D721Med (cell line): ENCODE data around the gene RSPH6A.

ENCODE experiments used
- DNase-seq: peaks from one replicate; pipeline ENCODE4 v3.0.0; 2011; ENCODE audit warnings: low spot score; ENCODE audit not compliant: insufficient read length
- FAIRE-seq: peaks from 2 replicates; lab custom pipeline; 2011; peaks lifted over from hg19 to GRCh38; lab: Jason Lieb, UNC
- CTCF ChIP-seq: IDR thresholded peaks from 2 replicates; pipeline ENCODE4 v1.5.1; 2012; ENCODE audit warnings: mild to moderate bottlenecking, control low read depth; ENCODE audit not compliant: insufficient read depth; ENCODE audit errors: missing control alignments

Gene RSPH6A

GRCh38 chr19:45860359-45861259, 45.5 kb upstream of the RSPH6A start:
- FAIRE-seq (no peak), DNase-seq (no peak)
- TF ChIP-seq CTCF: no peak

GRCh38 chr19:45854167-45854778, 39.2 kb upstream of the RSPH6A start:
- no peak for TF ChIP-seq CTCF
- DNase-seq (no peak), FAIRE-seq (no peak)

- no peak for TF ChIP-seq CTCF
- no peak for FAIRE-seq
- DNase-seq: no peak
These were observed 37.9 kb upstream of the RSPH6A start for GRCh38 chr19:45852983-45853382.

GRCh38 chr19:45852145-45852750, 37.1 kb upstream of the RSPH6A start:
- FAIRE-seq: no peak
- no peak for DNase-seq
- no peak for TF ChIP-seq CTCF

- FAIRE-seq (no peak), DNase-seq (no peak)
- TF ChIP-seq CTCF: no peak
These were observed 33.8 kb upstream of the RSPH6A start for GRCh38 chr19:45848922-45849321.

GRCh38 chr19:45847663-45848062, 32.6 kb upstream of the RSPH6A start:
- TF ChIP-seq CTCF: no peak
- no peak for FAIRE-seq
- DNase-seq: no peak
